HG03095 (cell line): ENCODE results near the gene ZG16B.

Experiments used
- ATAC-seq: cut with Tn5 transposase; IDR thresholded peaks from one replicate; pipeline ENCODE4 v1.9.1; 2021; ENCODE audit warnings: moderate library complexity; ENCODE audit not compliant: unreplicated experiment

The ZG16B gene

DNA sequence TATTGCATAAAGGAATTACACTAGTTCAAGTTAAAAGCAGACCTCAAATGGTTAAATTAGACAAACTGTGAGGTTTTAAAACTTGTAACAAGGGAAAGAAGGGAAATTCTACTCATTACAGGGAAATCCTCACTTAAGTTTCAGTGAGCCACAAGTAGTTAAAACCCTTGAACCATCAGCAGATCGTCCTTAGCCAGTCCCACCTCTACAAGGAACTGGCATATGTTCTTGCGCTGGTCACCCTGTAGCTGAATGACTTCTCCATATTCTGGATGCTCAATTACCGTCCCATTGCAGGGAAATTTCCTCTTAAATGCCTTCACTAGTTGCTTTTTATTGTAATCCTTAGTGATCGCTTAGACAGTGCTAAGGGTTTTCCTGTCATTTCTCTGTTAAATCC lies 7.6 kb upstream of the ZG16B start:
- ATAC-seq = no peak

- no peak for ATAC-seq
Measured at GRCh38 chr16:2824626-2825025, 5.5 kb upstream of the ZG16B start.

- no peak for ATAC-seq
Measured at GRCh38 chr16:2825049-2825742, 4.9 kb upstream of the ZG16B start.

GRCh38 chr16:2825906-2826305 lies 4.2 kb upstream of the ZG16B start:
- ATAC-seq = no peak

DNA sequence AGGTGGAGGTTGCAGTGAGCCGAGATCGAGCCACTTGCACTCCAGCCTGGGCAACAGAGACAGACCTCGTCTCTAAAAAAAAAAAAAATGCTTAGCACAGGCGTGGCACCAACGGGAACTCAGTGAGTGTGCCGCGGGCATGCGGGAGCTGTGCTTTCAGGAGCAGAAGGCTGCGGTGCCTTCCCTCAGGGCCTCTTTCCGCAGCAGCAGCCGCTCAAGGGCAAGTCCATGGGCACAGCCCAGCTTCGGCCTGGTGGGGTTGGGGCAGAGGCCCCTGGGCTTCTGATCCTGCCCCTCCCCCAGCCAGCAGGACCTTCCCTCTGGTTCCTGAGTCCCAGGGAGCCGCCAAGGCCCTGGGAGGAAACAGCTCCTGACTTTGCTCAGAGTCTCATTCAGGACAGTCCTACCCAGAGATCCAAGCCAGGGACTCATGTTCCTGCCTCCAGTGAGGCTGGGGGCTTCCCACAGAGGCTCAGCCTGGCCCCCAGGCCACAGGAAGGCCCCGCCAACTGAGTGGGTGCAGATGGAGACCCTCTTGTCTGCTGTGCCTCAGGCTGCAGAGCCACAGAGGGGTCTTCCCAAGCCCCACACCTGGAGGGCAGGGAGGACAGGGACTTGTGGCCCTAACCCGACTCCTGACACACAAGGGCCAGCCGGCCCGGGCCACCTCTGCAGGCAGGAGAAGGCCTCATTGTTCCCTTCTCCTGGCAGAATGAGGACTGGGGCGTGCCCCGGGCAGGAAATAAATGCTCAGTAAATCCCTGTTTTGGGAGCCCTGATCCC lies 3.3 kb upstream of the ZG16B start:
- no peak for ATAC-seq

DNA sequence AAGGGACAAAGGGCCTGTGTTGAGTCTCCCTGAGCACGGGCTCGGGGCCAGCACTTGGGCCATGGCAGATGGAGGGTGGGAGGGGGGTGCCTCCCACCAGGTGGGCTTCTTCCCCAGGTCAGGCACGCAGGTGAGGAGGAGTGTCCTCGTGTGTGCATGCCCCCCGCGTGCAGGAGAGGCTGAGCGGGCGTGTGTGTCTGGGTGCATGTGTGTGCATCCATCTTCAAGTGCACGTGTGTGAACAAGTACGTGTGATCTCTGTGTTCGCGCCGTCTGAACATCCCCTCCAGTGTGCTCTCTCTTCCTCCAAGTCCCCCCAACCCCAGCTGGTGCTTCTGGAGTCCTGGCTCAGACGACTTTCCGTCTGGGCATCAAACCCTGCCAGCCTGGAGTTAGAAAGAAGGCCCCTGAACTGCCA lies 2.7 kb upstream of the ZG16B start:
- no peak for ATAC-seq

DNA sequence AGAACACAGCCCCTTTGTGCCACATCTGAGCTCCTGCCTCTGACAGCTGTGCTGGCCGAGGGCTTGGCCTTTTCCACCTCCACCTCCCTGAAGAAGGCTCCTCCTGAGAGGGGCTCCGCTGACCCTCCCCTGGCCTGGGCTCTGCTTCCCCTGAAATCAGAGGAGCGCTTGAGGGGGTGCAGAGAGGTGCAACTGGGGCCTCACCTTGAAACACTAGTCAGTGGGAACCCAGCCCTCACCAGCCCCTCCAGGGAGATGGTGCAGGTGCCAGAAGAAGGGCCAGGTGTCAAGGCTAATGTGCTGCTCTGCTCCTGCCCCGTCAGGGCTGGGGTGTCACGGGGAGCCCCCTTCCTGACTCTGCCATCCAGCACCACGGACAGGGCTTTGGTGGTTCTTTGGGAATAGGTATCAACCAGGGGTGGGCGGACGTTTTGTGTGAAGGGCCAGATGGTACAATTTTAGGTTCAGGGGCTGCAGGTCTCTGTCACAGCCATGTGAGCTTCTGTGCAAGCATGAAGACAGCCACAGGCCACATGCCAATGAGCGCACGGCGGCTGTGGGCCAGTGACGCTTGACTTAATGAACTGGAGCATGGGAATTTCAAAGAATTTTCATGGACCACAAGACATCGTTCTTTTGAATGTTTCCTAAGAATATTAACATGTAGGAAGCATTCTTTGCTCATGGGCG lies 2.1 kb upstream of the ZG16B start:
- no peak for ATAC-seq

DNA sequence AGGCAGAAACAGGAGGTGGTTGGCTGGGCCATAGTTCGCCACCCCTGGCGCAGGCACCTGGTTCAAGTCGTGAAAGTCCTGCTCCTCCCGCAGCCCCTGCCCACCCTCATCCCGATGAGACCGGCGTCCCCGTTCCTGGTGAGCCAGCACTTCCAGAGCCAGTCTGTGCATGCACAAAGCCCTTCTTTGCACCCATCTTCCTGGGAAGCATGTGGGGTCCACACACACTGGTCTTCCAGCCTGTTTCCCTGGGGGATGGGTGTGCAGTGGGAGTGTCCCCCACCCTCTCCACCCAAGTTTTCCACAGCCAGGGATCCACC lies 1.6 kb upstream of the ZG16B start:
- ATAC-seq = no peak

DNA sequence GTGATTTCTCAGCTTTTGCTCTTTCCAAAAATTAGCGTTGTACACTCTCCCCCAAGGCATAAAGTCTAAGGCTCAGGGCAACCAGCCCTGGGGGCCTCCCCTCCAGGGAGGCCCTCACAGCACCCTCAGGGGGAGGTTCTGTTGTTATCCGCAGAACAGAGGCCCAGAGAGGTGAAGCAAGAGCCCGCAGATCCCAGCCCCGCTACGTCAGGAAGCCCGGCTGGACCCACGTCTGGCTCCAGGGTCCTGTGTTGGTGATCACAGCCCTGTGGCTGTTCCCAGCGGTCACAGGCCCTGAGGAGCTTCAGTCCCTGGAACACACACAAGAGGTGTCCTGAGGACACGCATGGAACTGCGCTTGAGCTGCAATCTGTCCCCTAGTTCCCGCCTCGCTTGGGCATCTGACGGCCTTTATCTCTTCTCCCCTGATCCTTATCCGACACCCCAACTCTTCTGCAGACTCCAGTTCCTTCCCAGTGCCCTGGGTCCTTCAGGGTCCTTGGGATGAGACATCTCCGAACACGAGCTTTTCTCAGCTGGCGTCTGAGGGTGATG lies 1.1 kb upstream of the ZG16B start:
- no peak for ATAC-seq

GRCh38 chr16:2830355-2830695 lies 222 bp downstream of the ZG16B start:
- no peak for ATAC-seq

GRCh38 chr16:2831203-2831602 lies 1.1 kb downstream of the ZG16B start:
- ATAC-seq = no peak

DNA sequence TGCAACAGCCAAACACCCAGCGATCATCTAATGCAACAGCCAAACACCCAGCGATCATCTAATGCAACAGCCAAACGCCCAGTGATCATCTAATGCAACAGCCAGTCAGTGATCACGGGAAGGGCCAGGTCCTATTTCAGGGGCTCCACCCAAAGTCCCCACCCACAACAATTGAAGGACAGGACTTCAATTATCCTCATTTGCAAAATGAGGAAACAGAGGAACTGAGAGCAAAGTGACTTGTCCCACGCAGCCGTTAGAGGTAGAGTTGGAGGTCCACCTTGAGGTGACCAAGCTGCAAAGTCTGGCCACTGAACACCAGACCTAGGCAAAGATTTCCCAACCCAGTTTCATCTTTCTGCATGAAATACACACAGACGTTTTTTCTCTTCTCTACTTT lies 3.7 kb downstream of the ZG16B start:
- ATAC-seq = no peak

DNA sequence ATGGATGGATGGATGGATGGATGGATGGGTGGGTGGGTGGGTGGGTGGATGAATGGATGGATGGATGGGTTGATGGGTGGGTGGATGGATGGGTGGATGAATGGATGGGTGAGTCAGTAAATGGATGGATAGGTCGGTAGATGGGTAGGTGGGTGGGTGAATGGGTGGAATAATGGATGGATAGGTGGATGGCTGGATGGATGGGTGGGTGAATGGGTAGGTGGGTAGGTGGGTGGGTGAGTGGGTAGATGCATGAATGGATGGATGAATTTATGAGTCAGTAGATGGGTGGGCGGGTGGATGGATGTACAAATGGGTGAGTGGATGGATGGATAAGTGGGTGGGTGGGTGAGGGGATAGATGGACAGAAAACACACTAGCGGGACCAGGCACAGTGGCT lies 4.9 kb downstream of the ZG16B start:
- ATAC-seq = no peak

DNA sequence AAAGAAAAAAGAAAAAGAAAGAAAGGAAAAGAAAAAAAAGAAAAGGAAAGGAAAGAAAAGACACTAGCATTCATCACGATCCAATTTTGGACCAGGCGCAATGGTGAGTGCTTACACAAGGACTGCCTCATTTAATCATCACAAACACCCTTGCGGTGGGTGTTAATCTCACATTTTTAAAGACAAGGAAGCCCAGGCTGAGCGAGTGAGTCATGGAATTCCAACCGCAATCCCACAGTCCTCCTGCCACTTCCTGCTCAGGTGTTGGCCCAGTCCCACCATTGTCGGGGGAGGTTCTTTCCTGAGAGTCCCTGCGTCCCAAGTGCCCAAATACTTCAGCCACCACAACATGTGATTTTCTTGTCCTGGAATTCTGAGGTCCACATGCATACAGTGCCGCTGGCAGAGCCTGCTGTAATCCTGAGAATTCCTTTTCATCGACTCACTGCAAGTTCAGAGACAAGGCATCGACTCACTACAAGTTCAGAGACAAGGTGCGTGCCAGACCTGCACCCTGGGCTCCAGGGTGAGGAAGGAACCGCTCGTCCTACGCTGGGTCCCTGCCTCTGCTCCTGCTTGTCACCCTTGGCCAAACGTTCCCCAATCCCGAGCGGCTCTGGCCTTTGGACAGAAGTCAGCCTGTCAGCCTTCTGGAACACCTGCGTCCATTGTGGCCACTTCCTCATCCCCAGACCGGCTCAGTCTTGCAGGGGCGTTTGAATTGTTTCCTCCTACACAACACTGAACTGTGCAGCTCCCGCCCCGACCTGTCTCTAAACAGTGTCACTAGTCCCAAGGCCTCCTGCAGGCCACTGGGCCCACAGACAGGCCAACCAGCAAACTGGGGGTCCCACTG lies 5.8 kb downstream of the ZG16B start:
- no peak for ATAC-seq

DNA sequence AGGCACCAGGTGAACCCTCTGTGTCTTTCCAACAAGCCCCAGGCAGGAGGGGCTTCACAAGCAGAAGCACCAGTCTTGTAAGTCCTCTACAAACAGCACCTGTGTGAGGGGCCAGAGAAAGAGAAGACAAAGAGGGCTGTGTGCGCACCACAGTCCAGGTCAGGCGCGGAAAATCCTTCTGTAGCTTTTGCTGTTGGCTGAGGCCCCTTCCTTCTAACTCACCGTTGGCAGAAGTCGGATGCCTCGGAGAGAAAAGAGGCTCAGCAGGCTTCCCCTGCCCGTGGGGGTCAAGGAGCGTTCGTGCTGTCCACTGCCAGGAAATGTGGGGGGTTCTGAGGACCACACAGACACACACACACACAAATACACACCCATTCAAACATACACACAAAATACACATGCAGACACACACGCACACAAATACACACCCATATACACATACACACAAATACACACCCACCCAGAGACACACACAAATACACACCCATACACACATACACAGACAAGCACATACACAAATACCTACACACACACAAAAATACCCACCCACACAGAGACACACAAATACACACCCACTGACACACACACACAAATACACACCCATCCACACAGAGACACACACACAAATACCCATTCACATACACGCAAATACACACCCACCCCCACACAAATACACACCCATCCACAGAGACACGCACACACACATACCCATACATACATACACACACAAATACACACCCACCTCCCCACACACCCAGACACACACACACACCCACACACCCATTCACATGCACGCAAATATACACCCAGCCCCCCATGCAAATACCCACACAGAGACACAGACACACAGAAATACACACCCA lies 6.8 kb downstream of the ZG16B start:
- ATAC-seq = no peak

DNA sequence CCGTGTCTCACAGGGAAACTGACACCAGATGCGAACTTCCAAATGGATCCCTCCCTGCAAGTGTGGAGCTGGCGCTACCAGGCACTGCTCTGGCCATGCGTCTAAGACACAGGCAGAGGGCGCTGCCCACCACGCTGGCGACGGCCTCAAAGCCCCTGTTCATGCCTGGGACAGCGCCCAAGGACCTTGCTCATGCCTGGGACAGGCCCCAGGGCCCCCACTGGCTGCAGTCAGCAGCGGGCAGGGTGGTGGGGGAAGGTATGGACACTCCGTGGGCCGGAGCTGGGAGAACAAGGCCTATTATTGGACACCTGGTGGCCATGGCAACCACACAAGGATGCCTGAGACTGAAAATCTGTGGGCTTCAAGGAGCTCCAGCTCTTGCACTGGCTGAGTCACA lies 8.8 kb downstream of the ZG16B start:
- ATAC-seq = no peak

DNA sequence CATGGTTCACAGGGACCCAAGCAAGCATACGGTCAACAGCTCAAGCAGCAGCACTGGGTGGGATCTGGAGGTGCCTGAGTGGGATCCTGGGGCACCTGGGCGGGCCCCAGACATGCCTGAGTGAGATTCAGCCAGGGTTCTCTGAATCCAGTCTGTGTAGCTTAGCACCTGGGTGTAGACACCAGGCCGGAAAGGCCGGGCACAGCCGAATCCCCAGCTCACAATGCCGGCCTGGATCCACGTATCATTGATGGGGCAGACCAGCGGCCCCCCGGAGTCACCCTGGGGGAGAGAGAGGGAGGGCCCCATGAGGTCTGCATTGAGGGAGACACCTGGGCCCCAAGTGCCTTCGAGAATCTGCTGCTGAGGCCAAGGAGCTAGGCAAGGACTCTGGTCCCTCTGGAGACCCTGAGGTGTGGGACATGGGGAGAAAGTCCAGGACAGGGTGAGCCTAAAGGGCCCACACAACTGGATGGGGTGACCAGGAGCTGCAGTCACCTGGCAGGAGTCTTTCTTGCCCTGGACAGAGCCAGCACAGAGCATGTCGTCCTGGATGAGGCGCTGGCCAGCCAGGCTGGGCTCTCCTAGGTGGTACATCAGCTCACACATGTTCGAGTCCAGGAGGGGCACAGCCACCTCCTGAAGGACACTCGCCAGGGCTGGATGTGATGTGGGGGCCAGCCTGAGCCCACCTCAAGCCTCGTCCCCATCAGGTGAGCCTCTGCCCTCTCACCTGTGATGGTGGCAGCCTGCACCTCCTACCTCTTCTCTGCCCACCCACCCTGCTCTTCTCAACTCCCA lies 9.7 kb downstream of the ZG16B start:
- ATAC-seq = no peak

DNA sequence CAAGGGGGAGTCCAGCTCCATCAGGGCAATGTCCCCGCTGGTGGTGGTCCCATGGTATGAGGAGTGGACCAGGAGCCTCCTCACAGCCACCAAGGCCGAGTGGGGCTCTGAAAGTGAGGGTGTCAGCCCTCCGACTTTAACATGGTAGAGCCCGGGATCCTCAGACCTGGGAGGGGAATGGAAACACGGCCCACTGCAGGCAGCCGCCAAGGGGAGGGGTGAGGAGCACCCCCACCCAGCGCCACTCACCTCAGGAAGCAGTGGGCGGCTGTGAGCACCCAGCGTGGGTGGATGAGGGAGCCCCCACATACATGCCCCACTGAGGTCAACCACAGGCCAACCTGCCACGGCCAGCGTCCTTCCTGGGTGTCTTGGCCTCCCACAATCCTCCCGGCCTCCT lies 10.8 kb downstream of the ZG16B start:
- ATAC-seq = no peak

DNA sequence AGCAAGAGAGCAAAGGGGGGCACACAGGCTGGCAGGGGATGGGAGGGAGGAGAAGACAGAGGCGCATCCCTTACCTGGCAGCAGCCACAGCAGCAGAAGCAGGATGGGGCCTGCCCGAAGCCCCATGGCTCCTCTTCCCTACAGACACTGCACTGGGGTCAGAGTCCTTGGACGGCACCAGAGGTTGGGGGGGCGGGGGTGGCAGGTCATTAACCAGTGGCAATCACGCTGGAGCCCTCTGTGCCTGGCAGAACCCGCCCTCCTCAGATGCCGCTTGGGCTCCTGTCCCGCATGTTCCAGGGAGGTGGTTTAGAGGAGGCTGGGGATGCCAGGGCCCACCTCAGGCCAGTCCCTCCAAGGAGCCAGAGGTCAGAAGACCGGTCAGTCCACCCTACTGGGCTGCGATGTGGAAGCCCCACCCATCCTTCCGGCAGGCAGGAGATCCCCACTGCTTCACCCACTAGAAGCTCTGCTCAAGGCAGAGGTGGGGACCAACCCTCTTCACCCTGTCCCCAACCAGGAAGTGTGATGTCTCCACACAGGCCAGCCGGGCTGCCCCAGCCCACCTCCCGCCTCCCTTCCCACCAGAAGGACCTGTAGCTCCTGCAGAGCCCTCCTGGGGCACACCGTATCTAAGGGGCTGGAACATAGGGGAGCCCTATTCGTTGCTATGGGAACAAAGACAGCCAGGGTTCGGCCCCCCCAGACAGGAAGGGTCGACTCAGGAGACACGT lies 11.7 kb downstream of the ZG16B start:
- ATAC-seq = no peak
